Breast epithelium (tissue), 4 donors: ENCODE results near the gene DDX19B. TPM values are rescaled to one million over a fixed set of nuclear protein-coding genes. Genes with fewer than 3 reads are reported as not detected.
"Not testable (repeated sequence)": the region's sequence is repeated elsewhere in the genome, so short reads cannot be mapped to it uniquely, and the experiment has no call there.

Experiments
- DNase-seq, 2 donors: peaks; one replicate each; pipeline ENCODE4 v3.0.0-alpha.2; 2019; ENCODE audit warnings: low spot score in 2 of 2
- H3K27ac ChIP-seq, 2 donors: fragments of 200-600 bp; sonication (generic) in 1 of 2; one replicate each; pipeline ENCODE4 v1.5.1; 2016 to 2019; ENCODE audit warnings: mild to moderate bottlenecking in 1 of 2
- H3K27me3 ChIP-seq, 2 donors: fragments of 200-600 bp; sonication (generic) in 1 of 2; one replicate each; pipeline versions ENCODE4 v1.5.1 to v1.6.0; 2017 to 2019; ENCODE audit warnings: control low read depth in 1 of 2, mild to moderate bottlenecking in 1 of 2
- H3K36me3 ChIP-seq: fragments of 200-600 bp; one replicate; pipeline ENCODE4 v1.5.1; 2019
- H3K4me1 ChIP-seq, 2 donors: fragments of 200-600 bp; sonication (generic); one replicate each; pipeline ENCODE4 v1.5.1; 2016 to 2019; ENCODE audit warnings: control low read depth in 1 of 2
- H3K4me3 ChIP-seq, 3 donors: fragments of 200-600 bp; sonication (generic); 1 replicate in 2 of 3; 2 replicates in 1 of 3; pipeline ENCODE4 v1.5.1; 2016 to 2019; ENCODE audit warnings: mild to moderate bottlenecking in 3 of 3, moderate library complexity in 2 of 3
- H3K9me3 ChIP-seq, 2 donors: fragments of 200-600 bp; sonication (generic) in 1 of 2; one replicate each; pipeline ENCODE4 v1.5.1; 2016 to 2019; ENCODE audit warnings: control low read depth in 1 of 2
- CTCF ChIP-seq, 3 donors: fragments of 450-650 bp; IDR thresholded peaks; one replicate each; pipeline ENCODE4 v1.5.1; 2016 to 2017; ENCODE audit warnings: antibody characterized with exemption in 3 of 3, mild to moderate bottlenecking in 3 of 3, moderate library complexity in 3 of 3
- POLR2A ChIP-seq: fragments of 450-650 bp; IDR thresholded peaks from one replicate; pipeline ENCODE4 v1.6.1; 2016; ENCODE audit warnings: antibody characterized with exemption, mild to moderate bottlenecking, moderate library complexity
- POLR2AphosphoS5 ChIP-seq, 3 donors: sonication (generic); formaldehyde crosslinking; IDR thresholded peaks; one replicate each; pipeline ENCODE4 v1.6.1; 2017; ENCODE audit warnings: antibody characterized with exemption in 3 of 3
- intact Hi-C: fragments of 100-400 bp; cut with DNase I; formaldehyde crosslinking; loops from one replicate; pipeline ENCODE4 v1.15.1; 2023; ENCODE audit warnings: low total_unique reads
- total RNA-seq, 3 donors: library from RNA; depleted of rRNA; stranded (reverse); fragments of >200 nt; gene quantifications; one replicate each; pipeline ENCODE4 v1.1.0, GENCODE V29; 2016

The DDX19B gene
- total RNA-seq, 3 donors from 2014 or later: 37.0 to 39.5 (median 39.5) TPM

GRCh38 chr16:70324998-70325747 is 26.2 kb downstream of the DDX19B start:
- H3K9me3 ChIP-seq: no peaks in the 10 kb centered on the region
- H3K4me1 ChIP-seq: no peaks in the 10 kb centered on the region
- intact Hi-C loops: no loop called here
- peaks cover 5% of the 10 kb centered on the region for H3K36me3 ChIP-seq
- H3K27ac ChIP-seq: no peak overlapping the region
- no peak overlapping the region for H3K4me3 ChIP-seq
- no peaks in the 10 kb centered on the region for H3K27me3 ChIP-seq
- TF ChIP-seq POLR2A (no peak), POLR2AphosphoS5 (IDR thresholded peaks at IDR 0.05) (no peak), CTCF (IDR thresholded peaks at IDR 0.05) (no peak)
- DNase-seq: no peak

- Histone ChIP-seq H3K4me1 (no peaks in the 10 kb centered on the region), H3K4me3 (no peak overlapping the region), H3K27ac (no peak overlapping the region), H3K9me3 (no peaks in the 10 kb centered on the region), H3K36me3 (no peaks in the 10 kb centered on the region), H3K27me3 (no peaks in the 10 kb centered on the region)
- intact Hi-C loops: no loop called here
- TF ChIP-seq POLR2AphosphoS5 (IDR thresholded peaks at IDR 0.05) (no peak), CTCF (IDR thresholded peaks at IDR 0.05) (no peak), POLR2A (no peak)
- no peak for DNase-seq
Measured at GRCh38 chr16:70331091-70331490, 32.1 kb downstream of the DDX19B start.

GRCh38 chr16:70331588-70332358 is 32.8 kb downstream of the DDX19B start:
- intact Hi-C loops: no loop called here
- no peak overlapping the region for H3K4me3 ChIP-seq
- H3K27ac ChIP-seq: no peak overlapping the region
- no peaks in the 10 kb centered on the region for H3K9me3 ChIP-seq
- TF ChIP-seq POLR2A (no peak), POLR2AphosphoS5 (IDR thresholded peaks at IDR 0.05) (no peak), CTCF (IDR thresholded peaks at IDR 0.05) (peak in 1 of 3 donors; percentile 26)
- H3K4me1 ChIP-seq: no peaks in the 10 kb centered on the region
- no peaks in the 10 kb centered on the region for H3K36me3 ChIP-seq
- DNase-seq: no peak
- no peaks in the 10 kb centered on the region for H3K27me3 ChIP-seq

GRCh38 chr16:70332728-70333127 is 33.7 kb downstream of the DDX19B start:
- H3K36me3 ChIP-seq, intact Hi-C loops, H3K27ac ChIP-seq, H3K27me3 ChIP-seq, H3K9me3 ChIP-seq, H3K4me3 ChIP-seq, DNase-seq, H3K4me1 ChIP-seq: not testable (repeated sequence)

- Histone ChIP-seq H3K9me3 (no peaks in the 10 kb centered on the region), H3K4me3 (no peak overlapping the region), H3K4me1 (no peaks in the 10 kb centered on the region), H3K27ac (no peak overlapping the region), H3K36me3 (no peaks in the 10 kb centered on the region), H3K27me3 (no peaks in the 10 kb centered on the region)
- TF ChIP-seq CTCF (IDR thresholded peaks at IDR 0.05) (no peak), POLR2AphosphoS5 (IDR thresholded peaks at IDR 0.05) (no peak), POLR2A (no peak)
- intact Hi-C loops: no loop called here
- no peak for DNase-seq
Measured at GRCh38 chr16:70337814-70338213, 38.8 kb downstream of the DDX19B start.
